ENCODE measurements around the gene NHLRC2.
"Not testable (repeated sequence)": the region's sequence is repeated elsewhere in the genome, so short reads cannot be mapped to it uniquely, and the experiment has no call there.

Gene NHLRC2

DNA sequence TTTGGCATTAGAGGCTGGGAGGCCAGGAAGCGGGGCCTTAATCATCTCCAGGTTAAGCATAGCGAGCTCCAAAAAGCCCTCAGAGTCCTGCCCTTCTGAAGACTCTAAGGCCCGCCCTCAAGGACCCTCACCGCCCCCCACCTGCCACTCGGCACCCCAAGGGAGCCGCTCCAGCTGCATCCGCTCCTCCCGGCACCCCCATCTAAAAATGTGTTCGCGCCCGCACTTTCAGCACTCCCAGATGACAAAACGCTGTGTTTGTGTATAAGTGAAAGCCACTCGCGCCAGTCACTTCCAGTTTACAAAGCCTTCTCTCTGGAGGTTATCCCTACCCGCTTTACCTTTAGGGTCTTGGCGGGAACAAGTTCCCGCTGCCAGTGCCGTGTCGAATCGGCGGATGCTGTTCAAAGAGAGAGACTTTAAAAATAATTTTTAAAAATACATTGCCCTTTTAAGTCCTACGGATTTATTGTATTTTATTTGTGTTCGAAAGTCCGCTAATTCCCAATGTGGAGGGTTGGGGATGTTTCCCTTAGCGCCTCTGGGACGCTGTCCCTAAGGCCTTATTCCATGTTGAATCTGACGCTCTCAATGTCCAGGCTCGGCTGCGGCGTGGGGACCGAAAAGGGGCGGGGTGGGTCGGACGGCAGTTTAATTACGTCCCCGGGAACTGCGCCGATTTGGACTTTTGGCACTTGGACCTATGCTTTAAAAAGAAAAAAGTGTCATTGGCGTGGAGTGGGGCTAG is at the start of gene NHLRC2, which contains the start of gene DCLRE1A:
Gene NHLRC2 (plus strand): TSS at position 649 of the 748 bp plus-strand sequence. CDS start 212 bp downstream, outside the sequence.
Gene DCLRE1A (minus strand): TSS at position 70 of the 748 bp plus-strand sequence. CDS start 900 bp downstream, outside the sequence.
- DNase-seq: peak; percentile 55 to 63

GRCh38 chr10:113806503-113806902 is 48.0 kb upstream of the NHLRC2 start:
- no peak for DNase-seq

GRCh38 chr10:113808168-113808567 is 46.3 kb upstream of the NHLRC2 start:
- no peak for DNase-seq

GRCh38 chr10:113814700-113815099 is 39.8 kb upstream of the NHLRC2 start:
- DNase-seq: not testable (repeated sequence)

DNA sequence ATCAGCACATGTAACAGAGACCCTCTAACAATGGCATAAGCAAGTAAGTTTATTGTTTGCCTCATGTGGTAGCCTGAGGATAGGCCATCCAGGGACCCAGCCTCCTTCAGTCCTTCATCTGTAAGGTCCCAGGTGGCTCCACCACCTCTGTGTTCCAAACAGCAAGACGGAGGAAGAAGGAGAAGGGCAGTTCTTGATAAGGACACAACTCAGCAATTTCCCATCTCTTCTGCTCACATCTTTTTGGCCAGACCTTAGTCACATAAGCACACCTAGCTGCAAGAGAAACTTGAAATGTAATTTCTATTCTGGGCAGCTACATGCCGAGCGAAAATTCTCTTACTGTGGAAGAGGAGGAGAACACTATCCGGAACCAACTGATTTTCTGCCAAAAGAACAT is 34.5 kb upstream of the NHLRC2 start:
- no peak for DNase-seq

DNA sequence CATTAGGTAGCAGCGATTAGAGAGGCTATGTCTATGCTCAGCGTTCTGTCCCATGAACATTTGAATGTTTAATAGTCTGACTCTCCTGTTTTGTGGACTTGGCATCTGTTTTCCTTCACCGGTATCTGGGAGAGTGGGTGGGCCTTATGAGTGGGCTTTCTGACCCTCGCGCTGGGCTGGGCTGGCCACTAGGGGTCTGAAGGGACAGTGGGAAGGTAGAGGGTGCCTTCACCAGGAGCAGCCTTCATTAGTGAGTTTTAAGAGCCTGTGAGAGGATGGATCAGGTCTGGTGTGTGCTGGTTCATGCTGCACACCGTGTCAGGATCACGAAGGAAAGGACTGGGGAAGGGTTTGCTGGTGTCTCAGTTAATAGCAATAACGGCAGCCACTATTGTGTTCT is 34.0 kb upstream of the NHLRC2 start:
- no peak for DNase-seq

- DNase-seq: not testable (repeated sequence)
Measured at GRCh38 chr10:113821306-113821705, 33.2 kb upstream of the NHLRC2 start.

DNA sequence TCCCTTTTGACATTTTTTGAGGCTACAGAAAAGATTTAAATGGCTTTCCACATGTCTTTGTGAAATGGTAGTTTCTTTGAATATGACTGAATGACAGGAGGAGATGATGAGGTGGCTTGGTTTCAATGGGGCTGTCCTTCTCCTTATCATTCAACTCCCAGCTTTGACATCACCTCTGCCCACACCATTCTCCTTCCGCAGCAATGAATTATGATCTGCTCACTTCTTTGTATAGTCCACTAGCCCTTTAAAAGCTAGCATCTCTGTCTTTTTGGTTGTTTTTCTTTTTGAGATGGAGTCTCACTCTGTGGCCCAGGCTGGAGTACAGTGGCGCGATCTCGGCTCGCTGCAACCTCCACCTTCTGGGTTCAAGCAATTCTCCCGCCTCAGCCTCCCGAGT is 32.3 kb upstream of the NHLRC2 start:
- no peak for DNase-seq

DNA sequence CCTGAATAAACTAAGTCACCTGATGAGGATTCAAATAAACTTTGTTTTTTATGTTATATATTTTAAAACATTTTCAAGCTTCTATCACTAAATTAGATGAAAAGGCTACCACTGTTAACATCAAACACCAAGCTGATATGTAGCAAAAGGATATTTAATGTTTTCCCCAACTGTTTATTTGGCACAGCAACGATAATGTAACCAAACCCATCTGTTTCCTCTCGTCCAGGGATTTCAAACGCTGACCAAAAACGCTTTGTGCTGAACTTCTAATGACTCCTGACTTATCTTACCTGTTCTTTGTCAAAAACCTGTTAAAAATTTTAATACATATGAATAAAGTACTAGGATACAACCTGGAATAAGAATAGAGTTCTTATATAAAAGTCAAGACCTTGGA is 31.1 kb upstream of the NHLRC2 start:
- DNase-seq: no peak

GRCh38 chr10:113825791-113826190 is 28.7 kb upstream of the NHLRC2 start:
- DNase-seq: no peak

GRCh38 chr10:113828567-113828966 is 25.9 kb upstream of the NHLRC2 start:
- not testable (repeated sequence) for DNase-seq

- DNase-seq: no peak
Measured at GRCh38 chr10:113842171-113842570, 12.3 kb upstream of the NHLRC2 start.

- no peak for DNase-seq
Measured at GRCh38 chr10:113843972-113844485, 10.4 kb upstream of the NHLRC2 start.

- DNase-seq: no peak
Measured at GRCh38 chr10:113846036-113846435, 8.4 kb upstream of the NHLRC2 start.

GRCh38 chr10:113849140-113849803 is 5.2 kb upstream of the NHLRC2 start:
- no peak for DNase-seq

- no peak for DNase-seq
Measured at GRCh38 chr10:113849946-113850345, 4.5 kb upstream of the NHLRC2 start.

DNA sequence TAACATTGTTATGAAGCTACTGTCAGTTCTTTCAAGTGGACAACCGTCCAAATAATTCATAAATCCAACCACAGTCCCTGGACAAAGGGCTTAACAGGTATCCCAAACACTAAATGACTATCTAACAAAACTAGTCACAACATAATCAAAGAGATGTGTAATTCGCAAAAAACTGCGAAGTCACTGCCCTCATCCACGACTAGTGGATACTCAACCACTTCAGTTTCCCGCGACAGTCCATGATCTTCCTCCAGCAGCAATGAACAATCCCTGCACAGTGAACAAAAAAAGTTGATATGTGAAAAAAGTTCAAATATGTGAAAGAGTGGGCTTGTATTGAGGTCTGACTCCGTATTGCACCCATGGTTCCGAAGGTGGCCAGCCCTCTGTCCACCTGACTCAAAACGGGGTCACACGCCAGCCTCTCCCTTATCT is 866 bp upstream of the NHLRC2 start:
- no peak for DNase-seq

- DNase-seq: peak; percentile 17 to 42
Measured at GRCh38 chr10:113854761-113855588, 514 bp downstream of the NHLRC2 start.

DNA sequence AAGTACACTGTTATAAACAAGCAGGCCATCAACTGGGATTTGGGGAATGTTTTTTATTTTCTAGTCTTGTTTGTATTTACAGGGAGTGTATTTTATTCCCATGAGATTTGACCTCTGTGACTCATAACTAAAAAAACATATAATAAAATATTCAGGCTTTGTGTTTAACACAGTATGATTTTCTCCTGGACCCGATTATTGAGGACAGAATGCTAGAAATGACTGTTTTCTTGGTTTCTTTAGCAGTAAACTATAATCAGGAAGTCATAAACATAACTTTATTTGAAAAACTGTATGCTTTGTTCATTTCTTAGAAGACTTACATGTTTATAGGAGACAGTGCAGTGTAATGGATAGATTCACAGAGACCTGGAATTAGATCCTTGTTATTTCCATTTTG is 2.1 kb downstream of the NHLRC2 start:
- no peak for DNase-seq

GRCh38 chr10:113857210-113857609 is 2.7 kb downstream of the NHLRC2 start:
- DNase-seq: no peak

DNA sequence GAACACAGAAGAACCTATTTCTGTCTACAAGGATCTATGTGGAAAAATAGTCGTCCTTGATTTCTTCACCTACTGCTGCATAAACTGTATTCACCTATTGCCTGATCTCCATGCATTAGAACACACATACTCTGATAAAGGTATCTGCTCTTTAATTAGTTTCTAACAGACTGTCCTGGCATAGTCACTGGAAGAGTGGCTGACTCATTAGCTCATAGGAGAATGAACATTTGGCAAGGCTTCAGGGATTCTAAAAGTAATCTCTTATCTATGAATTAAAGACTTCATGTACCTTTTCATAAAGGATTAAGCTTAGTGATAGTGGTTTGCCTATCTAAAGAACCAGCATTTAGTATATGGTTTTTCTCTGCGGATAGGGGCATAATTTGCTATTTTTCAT is 4.1 kb downstream of the NHLRC2 start:
- DNase-seq: no peak

- no peak for DNase-seq
Measured at GRCh38 chr10:113859261-113859660, 4.8 kb downstream of the NHLRC2 start.

DNA sequence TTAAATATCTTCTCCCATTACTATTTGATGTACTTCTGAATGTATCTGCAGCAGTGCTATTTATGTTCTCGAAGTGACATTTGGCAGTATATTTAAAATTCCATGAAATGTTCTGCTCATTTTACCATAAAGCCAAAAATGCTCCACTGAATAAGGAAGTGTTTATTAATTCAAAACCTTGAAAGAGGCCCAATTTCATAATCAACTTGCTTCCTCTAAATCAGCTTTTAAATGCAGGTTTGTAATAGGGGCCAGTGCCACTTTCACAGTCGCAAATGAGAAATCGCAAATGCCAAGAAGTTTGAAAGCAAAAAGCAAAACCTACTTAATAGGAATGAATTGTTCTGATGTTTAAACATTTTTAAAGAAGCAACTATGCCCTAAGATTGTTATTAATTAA is 11.4 kb downstream of the NHLRC2 start:
- no peak for DNase-seq

Measured in stimulated activated CD4-positive, alpha-beta T cell treated with anti-CD3 and anti-CD28 coated beads, Interleukin-4, amount 100 ng/mL, for 4 hours (primary cell).